ENCODE data around the gene PRTFDC1. TPM values are rescaled to one million over a fixed set of nuclear protein-coding genes. Genes with fewer than 3 reads are reported as not detected.

Gene PRTFDC1
- total RNA-seq, 1 donor from 2014 or later, result 14.4 TPM

DNA sequence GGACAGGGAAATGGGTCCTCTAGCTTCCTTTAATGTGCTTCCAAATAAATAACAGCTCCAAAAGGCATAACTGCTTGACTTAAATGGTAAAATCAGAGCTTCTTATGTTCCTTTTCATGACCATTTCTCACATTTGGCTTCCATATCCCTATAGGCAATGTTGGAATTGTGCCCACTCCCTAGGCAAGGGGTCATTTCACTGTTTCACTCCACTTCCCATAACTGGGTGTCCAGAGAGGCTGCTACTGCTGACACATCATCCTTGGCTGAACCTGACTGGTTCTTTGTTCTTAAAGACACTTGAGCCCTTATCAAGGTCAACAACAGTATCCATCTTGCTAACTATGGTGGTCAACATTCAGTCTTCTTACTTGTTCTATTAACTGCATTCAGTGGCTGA is 37.1 kb downstream of the PRTFDC1 start:
- no peak overlapping the region for H3K4me3 Mint-ChIP-seq (ENCODE audit: unreplicated experiment)
- TF ChIP-seq, protein P1, sequence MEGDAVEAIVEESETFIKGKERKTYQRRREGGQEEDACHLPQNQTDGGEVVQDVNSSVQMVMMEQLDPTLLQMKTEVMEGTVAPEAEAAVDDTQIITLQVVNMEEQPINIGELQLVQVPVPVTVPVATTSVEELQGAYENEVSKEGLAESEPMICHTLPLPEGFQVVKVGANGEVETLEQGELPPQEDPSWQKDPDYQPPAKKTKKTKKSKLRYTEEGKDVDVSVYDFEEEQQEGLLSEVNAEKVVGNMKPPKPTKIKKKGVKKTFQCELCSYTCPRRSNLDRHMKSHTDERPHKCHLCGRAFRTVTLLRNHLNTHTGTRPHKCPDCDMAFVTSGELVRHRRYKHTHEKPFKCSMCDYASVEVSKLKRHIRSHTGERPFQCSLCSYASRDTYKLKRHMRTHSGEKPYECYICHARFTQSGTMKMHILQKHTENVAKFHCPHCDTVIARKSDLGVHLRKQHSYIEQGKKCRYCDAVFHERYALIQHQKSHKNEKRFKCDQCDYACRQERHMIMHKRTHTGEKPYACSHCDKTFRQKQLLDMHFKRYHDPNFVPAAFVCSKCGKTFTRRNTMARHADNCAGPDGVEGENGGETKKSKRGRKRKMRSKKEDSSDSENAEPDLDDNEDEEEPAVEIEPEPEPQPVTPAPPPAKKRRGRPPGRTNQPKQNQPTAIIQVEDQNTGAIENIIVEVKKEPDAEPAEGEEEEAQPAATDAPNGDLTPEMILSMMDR (IDR thresholded peaks at IDR 0.05; ENCODE audit: partially characterized antibody, unreplicated experiment), result no peak
- H3K27me3 Mint-ChIP-seq (ENCODE audit: unreplicated experiment), result no peaks in the 10 kb centered on the region
- no peak for DNase-seq
- peaks cover 7% of the 10 kb centered on the region for H3K9me3 Mint-ChIP-seq (ENCODE audit: unreplicated experiment)
- H3K36me3 Mint-ChIP-seq (ENCODE audit: unreplicated experiment), result no peaks in the 10 kb centered on the region
- no peaks in the 10 kb centered on the region for H3K4me1 Mint-ChIP-seq (ENCODE audit: low read depth, unreplicated experiment)
- no peak overlapping the region for H3K27ac Mint-ChIP-seq (ENCODE audit: unreplicated experiment)

DNA sequence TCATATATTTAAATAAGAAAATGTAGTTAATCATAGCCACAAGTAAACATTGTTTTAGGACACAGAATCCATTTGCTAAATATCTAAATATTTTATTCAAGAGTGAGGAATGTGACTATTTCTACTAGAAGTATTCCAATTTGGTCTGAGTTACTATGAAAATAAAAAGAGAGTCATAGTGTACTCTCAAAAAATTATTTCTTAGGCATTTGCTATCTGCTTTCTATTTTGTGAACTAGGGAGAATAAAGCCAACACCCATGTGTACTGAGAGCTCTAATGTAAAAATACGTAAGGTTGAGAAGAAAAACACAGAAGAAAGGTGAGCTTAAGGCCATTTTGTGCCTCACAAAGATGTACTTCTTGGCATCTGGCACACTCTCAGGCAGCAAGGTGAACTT is 38.3 kb downstream of the PRTFDC1 start:
- Mint-ChIP-seq H3K4me3 (ENCODE audit: unreplicated experiment) (no peak overlapping the region), H3K27me3 (ENCODE audit: unreplicated experiment) (no peaks in the 10 kb centered on the region), H3K36me3 (ENCODE audit: unreplicated experiment) (no peaks in the 10 kb centered on the region), H3K9me3 (ENCODE audit: unreplicated experiment) (peaks cover 2% of the 10 kb centered on the region), H3K27ac (ENCODE audit: unreplicated experiment) (no peak overlapping the region), H3K4me1 (ENCODE audit: low read depth, unreplicated experiment) (no peaks in the 10 kb centered on the region)
- DNase-seq, result no peak
- TF ChIP-seq, protein P1 (IDR thresholded peaks at IDR 0.05; ENCODE audit: partially characterized antibody, unreplicated experiment), result no peak

DNA sequence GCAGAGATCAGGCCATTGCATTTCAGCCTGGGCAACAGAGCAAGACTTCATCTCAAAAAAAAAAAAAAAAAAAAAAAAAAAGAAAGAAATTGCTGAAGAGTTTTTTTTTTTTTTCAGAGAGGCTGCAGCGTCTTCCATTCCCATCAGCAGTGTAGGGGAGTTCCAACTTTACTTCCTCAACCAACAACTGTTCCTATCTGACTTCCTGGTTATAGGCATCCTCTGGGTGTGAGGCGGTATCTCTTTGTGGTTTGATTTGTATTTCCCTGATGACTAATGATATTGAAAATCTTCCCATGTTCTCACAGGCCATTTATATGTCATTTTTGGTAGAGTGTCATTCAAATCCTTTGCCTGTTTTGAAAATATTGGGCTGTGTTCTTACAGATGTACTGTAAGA is 40.2 kb downstream of the PRTFDC1 start:
- Mint-ChIP-seq H3K27ac (ENCODE audit: unreplicated experiment) (no peak overlapping the region), H3K36me3 (ENCODE audit: unreplicated experiment) (no peaks in the 10 kb centered on the region), H3K27me3 (ENCODE audit: unreplicated experiment) (no peaks in the 10 kb centered on the region), H3K9me3 (ENCODE audit: unreplicated experiment) (peaks cover 2% of the 10 kb centered on the region), H3K4me1 (ENCODE audit: low read depth, unreplicated experiment) (no peaks in the 10 kb centered on the region), H3K4me3 (ENCODE audit: unreplicated experiment) (no peak overlapping the region)
- TF ChIP-seq, protein P1 (IDR thresholded peaks at IDR 0.05; ENCODE audit: partially characterized antibody, unreplicated experiment), result no peak
- no peak for DNase-seq

DNA sequence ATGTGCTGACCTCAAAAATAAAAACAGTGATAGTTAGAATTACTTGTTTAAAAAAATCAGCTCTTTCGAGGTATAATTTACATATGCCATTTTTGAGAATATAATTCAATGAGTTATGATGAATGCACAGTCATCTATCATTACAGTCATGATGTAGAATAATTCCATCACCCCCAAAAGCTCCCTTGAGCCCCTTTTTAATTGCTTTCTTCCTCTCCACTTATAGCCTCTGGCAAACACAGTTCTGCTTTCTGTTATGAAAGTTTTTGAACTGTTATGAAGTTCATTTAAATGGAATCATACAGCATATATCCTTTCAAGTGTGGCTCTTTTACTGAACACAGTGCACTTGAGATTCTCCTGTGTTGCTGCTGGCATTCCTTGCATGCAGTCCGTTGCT is 41.4 kb downstream of the PRTFDC1 start:
- Mint-ChIP-seq H3K27me3 (ENCODE audit: unreplicated experiment) (no peaks in the 10 kb centered on the region), H3K27ac (ENCODE audit: unreplicated experiment) (no peak overlapping the region), H3K9me3 (ENCODE audit: unreplicated experiment) (peaks cover 2% of the 10 kb centered on the region)

DNA sequence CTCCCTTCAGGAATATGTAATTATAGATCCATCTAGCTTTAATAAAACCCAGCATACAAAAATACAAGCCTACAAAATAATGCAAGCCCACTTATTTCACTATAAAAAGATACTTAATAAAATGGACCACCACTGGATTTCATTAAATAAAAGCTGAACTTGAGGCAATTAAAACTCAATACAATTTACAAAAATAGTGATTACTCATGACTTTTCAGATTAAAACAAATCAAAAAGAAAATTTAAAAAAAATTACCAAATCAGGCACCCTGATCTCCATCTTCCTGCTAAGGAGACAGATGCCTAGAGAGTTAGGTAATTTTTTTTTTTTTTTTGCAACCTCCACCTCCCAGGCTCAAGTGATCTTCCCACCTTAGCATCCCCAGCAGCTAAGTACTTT is 41.8 kb downstream of the PRTFDC1 start:
- no peaks in the 10 kb centered on the region for H3K4me1 Mint-ChIP-seq (ENCODE audit: low read depth, unreplicated experiment)
- no peak overlapping the region for H3K27ac Mint-ChIP-seq (ENCODE audit: unreplicated experiment)
- TF ChIP-seq, protein P1 (IDR thresholded peaks at IDR 0.05; ENCODE audit: partially characterized antibody, unreplicated experiment), result no peak
- H3K36me3 Mint-ChIP-seq (ENCODE audit: unreplicated experiment), result peaks cover 8% of the 10 kb centered on the region
- no peak for DNase-seq
- no peaks in the 10 kb centered on the region for H3K27me3 Mint-ChIP-seq (ENCODE audit: unreplicated experiment)
- H3K9me3 Mint-ChIP-seq (ENCODE audit: unreplicated experiment), result peaks cover 2% of the 10 kb centered on the region
- no peak overlapping the region for H3K4me3 Mint-ChIP-seq (ENCODE audit: unreplicated experiment)

More for the DNA sequence above, 41.4 kb downstream of the PRTFDC1 start:
- TF ChIP-seq, protein P1 (IDR thresholded peaks at IDR 0.05; ENCODE audit: partially characterized antibody, unreplicated experiment), result no peak
- Mint-ChIP-seq H3K4me3 (ENCODE audit: unreplicated experiment) (no peak overlapping the region), H3K36me3 (ENCODE audit: unreplicated experiment) (peaks cover 3% of the 10 kb centered on the region), H3K4me1 (ENCODE audit: low read depth, unreplicated experiment) (no peaks in the 10 kb centered on the region)
- no peak for DNase-seq

Data from glutamatergic neuron (in vitro differentiated cells).